GM18511 (cell line): Measurements from ENCODE around the gene ELOVL6.
"Not testable (repeated sequence)": the region's sequence is repeated elsewhere in the genome, so short reads cannot be mapped to it uniquely, and the experiment has no call there.

ENCODE experiments used
- ATAC-seq: cut with Tn5 transposase; IDR thresholded peaks from one replicate; pipeline ENCODE4 v1.9.1; 2021; ENCODE audit warnings: mild to moderate bottlenecking, moderate library complexity; ENCODE audit not compliant: unreplicated experiment

The ELOVL6 gene

DNA sequence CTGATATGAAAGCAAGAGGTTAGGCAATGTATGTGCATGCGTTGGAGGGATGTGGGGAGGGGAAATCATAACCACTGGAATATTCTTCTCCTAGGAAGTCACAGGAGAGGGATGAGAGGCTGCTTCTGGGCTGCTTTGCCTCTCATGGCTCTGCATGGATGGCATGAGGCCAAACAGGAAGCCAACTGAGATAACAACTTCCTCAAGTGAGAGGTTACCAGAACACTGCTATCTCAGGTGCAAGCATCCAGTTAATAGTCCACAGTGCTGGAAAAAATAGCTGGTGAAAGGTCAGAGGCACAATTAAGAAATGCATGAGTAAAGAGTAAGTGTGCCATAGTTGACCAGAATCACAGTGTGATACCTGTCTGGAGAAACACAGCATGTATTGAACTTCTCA, 113.3 kb downstream of the ELOVL6 start:
- ATAC-seq = peak; percentile 61

DNA sequence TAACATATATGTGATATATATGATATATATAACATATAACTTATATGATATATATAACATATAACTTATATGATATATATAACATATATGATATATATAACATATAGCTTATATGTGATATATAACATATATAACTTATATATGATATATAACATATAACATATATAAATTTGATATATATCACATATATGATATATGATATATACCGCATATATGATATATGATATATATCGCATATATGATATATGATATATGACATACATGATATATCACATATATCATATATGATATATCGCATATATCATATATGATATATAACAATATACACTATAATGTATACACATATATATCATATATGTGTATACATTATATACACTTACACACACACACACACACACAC, 114.3 kb downstream of the ELOVL6 start:
- ATAC-seq = no peak

GRCh38 chr4:110078148-110078547, 120.3 kb downstream of the ELOVL6 start:
- not testable (repeated sequence) for ATAC-seq

GRCh38 chr4:110076828-110077227, 121.6 kb downstream of the ELOVL6 start:
- not testable (repeated sequence) for ATAC-seq

- ATAC-seq = no peak
Measured at GRCh38 chr4:110075891-110076290, 122.5 kb downstream of the ELOVL6 start.

DNA sequence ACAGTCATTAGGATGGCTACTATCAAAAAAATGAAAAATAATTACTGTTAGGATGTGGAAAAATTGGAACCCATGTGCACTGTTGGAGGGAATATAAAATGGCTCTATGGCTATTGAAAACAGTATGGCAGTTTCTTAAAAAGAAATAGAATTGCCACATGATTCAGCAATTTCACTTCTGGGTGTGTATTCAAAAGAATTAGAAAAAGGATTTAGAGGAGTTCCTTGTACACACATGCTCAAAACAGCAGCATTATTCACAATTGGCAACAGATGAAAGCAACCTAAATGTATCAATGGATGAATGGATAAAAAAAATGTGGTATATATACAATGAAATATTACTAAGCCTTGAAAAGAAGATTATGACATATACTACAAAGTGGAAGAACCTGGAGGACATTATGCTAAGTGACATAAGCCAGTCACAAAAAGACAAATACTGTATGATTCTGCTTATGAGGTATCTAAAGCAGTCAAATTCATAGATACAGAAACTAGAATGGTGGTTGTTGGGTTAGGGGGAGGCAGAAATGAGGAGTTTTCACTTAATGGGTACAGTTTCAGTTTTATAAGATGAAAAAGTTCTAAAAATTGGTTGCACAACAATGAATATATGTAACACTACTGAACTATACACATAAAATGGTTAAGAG, 123.2 kb downstream of the ELOVL6 start:
- peak; percentile 66 for ATAC-seq

DNA sequence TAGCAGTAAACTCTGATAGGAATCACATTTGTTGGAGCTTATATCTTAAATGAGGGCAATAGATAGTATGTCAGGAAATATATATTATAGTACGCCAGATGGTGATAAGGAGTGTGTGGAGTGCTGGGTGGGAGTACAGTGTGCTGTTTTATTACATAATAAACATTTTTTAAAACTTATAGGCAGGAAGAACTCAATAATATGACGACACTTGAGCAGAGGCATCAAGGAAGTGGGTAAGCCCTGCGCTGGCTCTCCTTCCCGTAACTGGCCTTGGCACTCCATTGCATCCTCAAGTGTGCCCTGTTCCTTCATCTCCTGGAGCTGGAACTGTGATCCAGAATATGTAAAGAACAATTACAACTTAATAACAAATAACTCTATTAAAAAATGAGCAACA, 123.8 kb downstream of the ELOVL6 start:
- ATAC-seq = no peak

DNA sequence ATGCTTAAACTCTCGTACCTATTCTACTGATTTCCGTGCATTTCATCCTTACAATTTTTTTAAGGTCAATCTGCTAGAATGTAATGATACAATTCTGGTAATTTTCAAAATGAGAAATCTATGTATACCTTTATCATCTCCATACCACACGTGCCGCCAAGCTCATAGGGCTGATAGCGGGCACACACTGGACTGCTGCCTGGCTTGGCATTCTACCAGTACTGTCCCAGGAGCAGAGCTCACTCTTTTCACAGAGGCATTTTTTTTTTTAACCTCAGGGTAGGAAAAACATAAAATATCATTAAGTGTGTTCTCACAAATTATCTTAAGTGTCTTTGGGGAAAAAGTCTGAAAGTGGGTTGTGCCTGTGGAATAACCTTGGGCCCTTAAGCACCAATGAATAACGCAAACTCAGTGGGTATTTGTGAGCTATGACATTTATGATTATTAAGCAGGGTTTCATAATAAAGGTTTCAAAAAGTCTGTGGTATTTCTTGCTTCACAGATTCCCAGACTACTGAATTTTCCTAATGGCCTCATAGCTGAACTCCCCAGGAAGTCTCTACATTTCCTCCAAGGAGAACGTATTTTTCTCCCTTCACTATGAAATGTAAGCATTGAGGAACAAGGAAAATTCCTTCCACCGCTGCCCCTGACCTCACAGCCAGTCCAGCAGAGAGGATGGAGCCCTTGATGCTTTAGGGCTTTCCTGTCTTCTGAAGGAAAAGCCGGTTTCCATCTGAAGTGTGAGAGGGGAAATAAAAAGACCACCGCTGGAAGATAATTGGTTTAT, 125.2 kb downstream of the ELOVL6 start:
- no peak for ATAC-seq

DNA sequence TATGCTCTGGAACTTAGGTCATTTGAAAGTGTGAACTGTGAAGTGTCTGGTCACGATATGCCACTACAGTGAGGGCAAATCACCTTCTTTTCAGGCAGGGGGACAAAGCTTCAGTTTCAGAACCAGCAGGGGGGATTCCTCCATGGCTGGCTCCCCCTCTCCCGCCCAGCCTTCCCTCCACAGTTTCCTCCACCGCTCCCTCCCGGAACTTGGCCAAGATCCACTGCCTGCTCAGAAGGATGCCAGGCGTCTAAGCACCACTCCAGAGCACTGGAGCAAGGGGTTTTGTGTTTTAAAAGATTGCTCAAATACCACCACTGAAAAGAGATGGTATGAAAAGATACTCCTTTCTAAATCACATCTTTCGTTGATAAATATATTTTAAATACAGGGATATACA, 126.9 kb downstream of the ELOVL6 start:
- ATAC-seq = no peak

- ATAC-seq = no peak
Measured at GRCh38 chr4:110068248-110068647, 130.2 kb downstream of the ELOVL6 start.

- no peak for ATAC-seq
Measured at GRCh38 chr4:110064934-110065333, 133.5 kb downstream of the ELOVL6 start.

- ATAC-seq = no peak
Measured at GRCh38 chr4:110064295-110064694, 134.1 kb downstream of the ELOVL6 start.

DNA sequence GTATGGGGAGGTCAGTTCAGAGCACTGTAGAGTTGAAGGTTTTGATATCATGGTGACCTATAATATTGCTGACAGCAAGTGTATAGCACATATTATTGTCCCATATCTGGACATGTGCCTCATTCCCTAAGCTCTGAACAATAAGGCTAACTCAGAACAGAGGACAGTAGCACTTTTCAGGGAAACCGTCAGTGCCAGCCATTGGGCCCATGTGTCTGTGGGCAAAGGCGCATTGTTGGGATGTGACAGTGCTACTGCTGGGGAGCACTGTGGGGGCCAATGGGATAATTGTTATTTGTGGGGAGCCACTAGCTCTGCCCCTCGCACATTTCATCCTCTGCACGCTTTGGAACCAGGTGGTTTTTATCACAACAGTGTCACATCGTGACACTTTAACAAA, 136.2 kb downstream of the ELOVL6 start:
- ATAC-seq = no peak

- ATAC-seq = no peak
Measured at GRCh38 chr4:110061076-110061475, 137.3 kb downstream of the ELOVL6 start.

DNA sequence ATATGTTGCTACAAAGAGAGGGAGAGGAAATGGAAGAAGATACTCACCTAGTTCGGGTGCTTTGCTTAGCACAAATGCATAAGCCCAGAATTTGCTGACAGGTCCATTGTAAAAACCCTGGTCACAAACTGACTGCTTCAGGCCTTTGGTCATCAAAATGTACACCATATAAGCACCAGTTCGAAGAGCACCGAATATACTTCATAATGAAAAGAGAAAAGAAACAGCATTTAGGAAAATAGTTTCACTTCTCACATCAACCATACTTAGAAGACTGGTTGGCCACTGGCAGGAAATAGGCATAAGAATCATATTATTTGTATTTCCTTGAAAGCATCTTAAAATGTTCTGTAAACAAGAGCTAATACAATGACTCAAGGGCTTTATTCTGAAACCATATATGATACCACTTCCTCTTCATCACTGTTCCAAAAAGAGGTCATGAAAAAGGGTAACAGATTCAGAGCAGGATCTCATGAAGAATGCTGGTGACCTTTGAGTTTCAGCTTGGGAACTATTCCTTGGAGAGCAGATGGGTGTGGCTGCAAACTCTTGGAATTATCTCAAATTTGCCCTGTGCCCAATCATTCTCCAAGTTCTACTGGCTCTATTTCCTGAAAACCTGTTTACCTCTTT, 138.7 kb downstream of the ELOVL6 start:
- ATAC-seq = peak; percentile 86

DNA sequence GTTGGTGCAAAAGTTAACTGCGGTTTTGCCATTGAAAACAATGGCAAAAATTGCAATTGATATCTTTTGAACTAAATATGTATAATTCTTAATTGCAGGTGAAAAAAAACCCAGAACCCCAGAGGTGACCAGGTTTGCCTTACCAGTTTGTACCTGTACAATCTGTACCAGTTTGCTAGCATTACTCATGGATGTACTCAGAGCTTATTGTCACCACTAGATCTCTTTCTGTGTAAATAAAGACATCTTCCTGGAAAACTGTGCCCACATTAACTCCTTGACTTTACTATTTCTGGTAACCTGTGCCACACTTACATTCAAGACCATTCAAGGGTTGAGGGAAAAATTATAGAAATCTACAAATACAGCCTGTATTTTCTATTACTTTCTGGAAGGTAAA, 139.7 kb downstream of the ELOVL6 start:
- ATAC-seq = no peak

DNA sequence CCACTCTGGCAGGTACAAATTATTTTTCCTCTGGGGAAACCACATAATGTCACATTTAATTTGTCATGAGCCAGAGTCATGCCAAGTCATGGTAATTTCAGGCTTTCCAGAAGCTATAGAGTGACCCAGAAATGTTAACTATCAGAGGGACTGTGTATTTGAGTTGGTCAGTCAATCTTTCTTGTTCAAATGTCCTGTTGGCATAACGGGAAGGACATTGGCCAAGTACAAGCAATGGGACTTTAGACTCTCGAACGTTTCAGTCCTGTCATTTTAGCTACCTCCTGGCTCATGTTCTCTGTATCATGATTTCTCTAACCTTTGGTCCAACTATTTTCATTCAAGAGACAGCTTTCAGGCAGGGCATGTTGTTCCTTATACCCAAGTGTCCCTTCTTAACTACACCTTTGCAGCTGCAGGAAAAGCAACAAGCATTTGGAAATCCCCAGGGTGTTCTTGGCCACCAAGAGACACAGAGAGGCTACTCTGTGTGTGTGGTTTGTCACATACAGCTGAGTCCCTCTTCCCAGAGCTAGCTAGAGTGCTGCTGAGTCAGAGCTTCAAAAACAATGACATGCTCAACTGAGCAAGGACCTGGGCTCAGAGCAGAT, 143.2 kb downstream of the ELOVL6 start:
- ATAC-seq = peak; percentile 65

DNA sequence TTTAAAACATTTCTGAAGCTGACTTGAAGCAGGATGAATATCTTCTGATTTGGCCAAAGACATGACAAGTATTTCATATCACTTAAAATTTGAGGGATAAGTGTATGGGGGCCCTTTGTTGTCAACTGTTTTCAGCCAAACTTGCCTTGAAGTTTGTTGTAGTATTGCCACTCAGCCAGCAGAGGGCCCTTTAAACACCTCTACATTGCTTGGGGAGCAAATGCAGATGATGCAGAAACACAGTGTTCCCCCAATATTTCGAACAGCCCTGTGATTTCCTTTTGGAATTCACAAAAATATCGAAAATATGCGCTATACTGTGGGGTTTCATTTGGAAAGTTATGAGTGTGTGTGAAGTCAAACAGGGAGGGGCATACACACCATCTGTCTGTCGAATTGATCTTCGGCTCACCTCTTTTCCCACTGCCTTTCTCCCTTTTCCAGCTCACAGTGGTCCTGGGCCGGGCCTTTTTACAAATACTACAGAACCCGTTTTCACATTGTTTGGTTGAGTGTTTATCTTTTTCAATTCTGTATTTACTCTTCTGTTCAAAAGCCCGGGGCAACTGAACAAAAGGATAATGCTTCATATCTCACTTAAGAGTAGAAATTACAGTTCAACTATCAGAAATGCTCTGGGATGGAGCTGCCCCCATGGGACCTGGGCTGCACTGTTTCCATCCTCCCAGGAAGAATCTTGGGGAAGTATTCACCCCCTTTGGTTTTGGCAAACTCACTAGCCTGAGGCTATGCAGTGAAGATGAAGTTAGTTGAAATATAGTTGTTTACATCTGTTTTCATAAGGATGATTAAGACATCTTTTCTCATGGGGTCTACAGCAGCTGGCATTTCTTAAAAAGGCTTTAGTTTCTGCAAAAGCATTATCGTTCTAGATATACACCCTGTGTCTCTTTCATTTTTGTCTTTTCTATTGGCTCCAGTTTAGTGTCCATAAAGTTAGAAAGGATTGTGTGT, 148.2 kb downstream of the ELOVL6 start:
- ATAC-seq = no peak

- no peak for ATAC-seq
Measured at GRCh38 chr4:110046588-110047049, 151.8 kb downstream of the ELOVL6 start.
